ENCODE data around the gene CASR.

CASR gene

GRCh38 chr3:122263974-122264588 lies 80.6 kb downstream of the CASR start:
- no peak for TF ChIP-seq CTCF (IDR thresholded peaks at IDR 0.05; ENCODE audit: low read depth, low read length)
- no peak overlapping the region for H3K4me3 ChIP-seq (replicated peaks in 1 of 2; ENCODE audit: low read depth in 2 of 2, low read length in 2 of 2)
- no peak for DNase-seq (ENCODE audit: low read depth in 2 of 2)

- no peak for DNase-seq (ENCODE audit: low read depth in 2 of 2)
- H3K4me3 ChIP-seq (replicated peaks in 1 of 2; ENCODE audit: low read depth in 2 of 2, low read length in 2 of 2), result no peak overlapping the region
- TF ChIP-seq CTCF (IDR thresholded peaks at IDR 0.05; ENCODE audit: low read depth, low read length), result no peak
Observed at GRCh38 chr3:122265957-122266356, 82.5 kb downstream of the CASR start.

- no peak overlapping the region for H3K4me3 ChIP-seq (replicated peaks in 1 of 2; ENCODE audit: low read depth in 2 of 2, low read length in 2 of 2)
- no peak for DNase-seq (ENCODE audit: low read depth in 2 of 2)
- TF ChIP-seq CTCF (IDR thresholded peaks at IDR 0.05; ENCODE audit: low read depth, low read length), result no peak
Observed at GRCh38 chr3:122268257-122269024, 85.0 kb downstream of the CASR start.

- no peak overlapping the region for H3K4me3 ChIP-seq (replicated peaks in 1 of 2; ENCODE audit: low read depth in 2 of 2, low read length in 2 of 2)
- DNase-seq (ENCODE audit: low read depth in 2 of 2), result no peak
- no peak for TF ChIP-seq CTCF (IDR thresholded peaks at IDR 0.05; ENCODE audit: low read depth, low read length)
Observed at GRCh38 chr3:122269045-122269444, 85.6 kb downstream of the CASR start.

- no peak for TF ChIP-seq CTCF (IDR thresholded peaks at IDR 0.05; ENCODE audit: low read depth, low read length)
- no peak for DNase-seq (ENCODE audit: low read depth in 2 of 2)
- no peak overlapping the region for H3K4me3 ChIP-seq (replicated peaks in 1 of 2; ENCODE audit: low read depth in 2 of 2, low read length in 2 of 2)
Observed at GRCh38 chr3:122271246-122271898, 87.9 kb downstream of the CASR start.

GRCh38 chr3:122272879-122273278 lies 89.4 kb downstream of the CASR start:
- no peak for TF ChIP-seq CTCF (IDR thresholded peaks at IDR 0.05; ENCODE audit: low read depth, low read length)
- DNase-seq (ENCODE audit: low read depth in 2 of 2), result no peak
- H3K4me3 ChIP-seq (replicated peaks in 1 of 2; ENCODE audit: low read depth in 2 of 2, low read length in 2 of 2), result no peak overlapping the region

All from cardiac fibroblast (primary cell).